CD4-positive, CD25-positive, alpha-beta regulatory T cell (primary cell): ENCODE data around the gene PPIAL4G. TPM values are rescaled to one million over a fixed set of nuclear protein-coding genes. Genes with fewer than 3 reads are reported as not detected.
"Not testable (repeated sequence)": the region's sequence is repeated elsewhere in the genome, so short reads cannot be mapped to it uniquely, and the experiment has no call there.

Experiments
- ATAC-seq, 2 donors: fragments of 150-1000 bp; cut with Tn5 transposase; one replicate each; pipeline ENCODE4 v1.10.0; 2021; ENCODE audit warnings: low read depth in 2 of 2, moderate number of reproducible peaks in 2 of 2, moderate library complexity in 1 of 2
- DNase-seq, 3 donors: peaks; one replicate each; pipeline versions ENCODE4 v3.0.0 to v3.0.0-alpha.2; 2012 to 2022; ENCODE audit warnings: mixed read lengths in 1 of 3
- H3K27ac ChIP-seq: one replicate; pipeline ENCODE4 v1.7.0; 2013; ENCODE audit warnings: mild to moderate bottlenecking, low read length; ENCODE audit not compliant: insufficient read depth, poor library complexity, severe bottlenecking
- H3K27me3 ChIP-seq: one replicate; pipeline ENCODE4 v1.7.0; 2013; ENCODE audit warnings: low read length; ENCODE audit not compliant: control insufficient read depth, insufficient read depth
- H3K36me3 ChIP-seq: one replicate; pipeline ENCODE4 v1.7.0; 2013; ENCODE audit warnings: mild to moderate bottlenecking, low read length, moderate library complexity; ENCODE audit not compliant: control insufficient read depth, insufficient read depth
- H3K4me1 ChIP-seq: 2 replicates; pipeline ENCODE4 v1.7.0; 2013; ENCODE audit warnings: mild to moderate bottlenecking, low read length; ENCODE audit not compliant: insufficient read depth, control insufficient read depth, poor library complexity, severe bottlenecking
- H3K4me3 ChIP-seq: one replicate; pipeline ENCODE4 v1.7.0; 2013; ENCODE audit warnings: low read depth, mild to moderate bottlenecking, low read length, moderate library complexity
- H3K9me3 ChIP-seq, 2 experiments: 1 replicate in 1 of 2; 2 replicates in 1 of 2; pipeline ENCODE4 v1.7.0; 2013; ENCODE audit warnings: low read length in 2 of 2, mild to moderate bottlenecking in 1 of 2, moderate library complexity in 1 of 2; ENCODE audit not compliant: control insufficient read depth in 2 of 2
- H3K27ac Mint-ChIP-seq, 3 donors: one replicate each; pipeline ENCODE4 v1.8.0; 2020 to 2022; ENCODE audit warnings: mild to moderate bottlenecking in 3 of 3, mixed read lengths in 3 of 3, moderate library complexity in 2 of 3
- H3K27me3 Mint-ChIP-seq: one replicate; pipeline ENCODE4 v1.8.0; 2022; ENCODE audit warnings: mild to moderate bottlenecking, mixed read lengths
- H3K36me3 Mint-ChIP-seq: one replicate; pipeline ENCODE4 v1.8.0; 2020; ENCODE audit warnings: mixed read lengths
- H3K4me1 Mint-ChIP-seq, 4 donors: one replicate each; pipeline ENCODE4 v1.8.0; 2020 to 2022; ENCODE audit warnings: mixed read lengths in 4 of 4, mild to moderate bottlenecking in 1 of 4
- H3K4me3 Mint-ChIP-seq, 4 donors: one replicate each; pipeline ENCODE4 v1.8.0; 2020 to 2022; ENCODE audit warnings: mild to moderate bottlenecking in 4 of 4, mixed read lengths in 4 of 4, moderate library complexity in 3 of 4
- H3K9me3 Mint-ChIP-seq, 7 donors: one replicate each; pipeline ENCODE4 v1.8.0; 2020 to 2022; ENCODE audit warnings: mixed read lengths in 7 of 7, mild to moderate bottlenecking in 3 of 7, moderate library complexity in 2 of 7
- polyA plus RNA-seq, 4 donors: library from polyadenylated mRNA; unstranded; fragments of 300-500 nt; fragmentation: Illumina TruSeq; gene quantifications; one replicate each; pipeline ENCODE4 v1.2.3, GENCODE V29; 2021
- total RNA-seq: library from RNA; stranded (reverse); gene quantifications from one replicate; pipeline ENCODE4 v1.2.3, GENCODE V29; 2022

The PPIAL4G gene
- total and polyA plus RNA-seq, 5 donors from 2014 or later: 0.20 TPM; not detected in 4

DNA sequence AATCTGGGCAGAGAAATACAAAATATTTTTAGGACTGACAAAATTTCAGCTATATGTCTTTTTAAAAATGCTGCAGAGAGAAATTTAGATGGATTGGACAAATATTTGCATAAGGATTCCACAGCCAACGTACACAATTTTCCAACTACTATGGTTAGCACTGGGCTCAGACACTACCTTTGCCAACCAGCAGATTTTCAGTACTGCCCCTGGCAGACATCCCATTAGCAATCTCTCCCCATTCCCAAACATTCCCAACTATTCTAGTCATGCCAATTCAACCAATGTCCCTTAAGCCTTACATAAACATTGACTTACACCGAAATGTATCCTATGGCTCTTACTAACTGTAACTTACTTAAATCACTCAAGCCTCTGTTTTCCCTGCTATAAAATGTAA is 30.3 kb downstream of the PPIAL4G start:
- not testable (repeated sequence) for ATAC-seq, H3K27ac ChIP-seq, H3K4me1 Mint-ChIP-seq, H3K4me3 Mint-ChIP-seq, H3K36me3 ChIP-seq, H3K4me3 ChIP-seq, H3K27me3 ChIP-seq, H3K4me1 ChIP-seq, H3K9me3 ChIP-seq, H3K36me3 Mint-ChIP-seq, H3K9me3 Mint-ChIP-seq, H3K27me3 Mint-ChIP-seq, DNase-seq
- peak overlapping the region in 1 of 3 donors; percentile 74 for H3K27ac Mint-ChIP-seq

DNA sequence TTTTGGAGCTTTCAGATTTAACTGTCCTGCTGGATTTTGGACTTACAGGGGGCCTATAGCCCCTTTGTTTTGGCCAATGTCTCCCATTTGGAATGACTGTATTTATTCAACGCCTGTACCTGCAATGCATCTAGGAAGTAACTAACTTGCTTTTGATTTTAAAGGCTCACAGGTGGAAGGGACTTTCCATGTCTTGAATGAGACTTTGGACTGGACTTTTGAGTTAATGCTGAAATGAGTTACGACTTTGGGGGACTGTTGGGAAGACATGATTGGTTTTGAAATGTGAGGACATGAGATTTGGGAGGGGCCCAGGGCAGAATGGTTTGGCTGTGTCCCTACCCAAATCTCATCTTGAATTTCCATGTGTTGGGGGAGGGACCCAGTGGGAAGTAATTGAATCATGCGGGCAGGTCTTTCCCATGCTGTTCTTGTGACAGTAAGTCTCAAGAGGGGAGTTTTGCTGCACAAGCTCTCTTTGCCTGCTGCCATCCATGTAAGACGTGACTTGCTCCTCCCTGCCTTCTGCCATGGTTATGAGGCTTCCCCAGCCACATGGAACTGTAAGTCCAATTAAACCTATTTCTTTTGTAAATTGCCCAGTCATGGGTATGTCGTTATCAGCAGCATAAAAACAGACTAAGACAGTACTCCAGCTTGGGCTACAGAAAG is 43.3 kb downstream of the PPIAL4G start:
- H3K36me3 Mint-ChIP-seq, H3K9me3 ChIP-seq, DNase-seq, H3K9me3 Mint-ChIP-seq, H3K36me3 ChIP-seq, H3K4me1 ChIP-seq, H3K4me3 ChIP-seq, H3K27me3 Mint-ChIP-seq, H3K27ac ChIP-seq, ATAC-seq, H3K27me3 ChIP-seq, H3K4me3 Mint-ChIP-seq: not testable (repeated sequence)
- H3K27ac Mint-ChIP-seq: peak overlapping the region; percentile 14 to 67 (median 64)
- peaks cover 0 to 34% (median 26%) of the 10 kb centered on the region in 4 donors for H3K4me1 Mint-ChIP-seq

DNA sequence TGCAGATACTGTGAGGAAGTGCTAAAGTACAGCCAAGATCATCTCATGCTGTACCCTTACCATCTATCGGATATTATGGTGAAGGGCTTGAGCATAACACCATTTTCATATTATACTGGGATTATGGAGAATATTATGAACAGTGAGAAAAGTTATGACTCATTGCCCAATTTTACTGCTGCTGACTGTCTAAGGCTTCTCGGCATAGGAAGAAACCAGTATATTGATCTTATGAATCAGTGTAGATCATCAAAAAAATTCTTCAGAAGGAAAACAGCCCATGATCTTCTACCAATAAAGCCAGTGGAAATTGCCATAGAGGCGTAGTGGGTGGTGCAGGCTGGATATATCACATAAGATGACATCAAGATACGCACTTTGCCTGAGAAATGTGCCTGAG is 47.7 kb downstream of the PPIAL4G start:
- Mint-ChIP-seq H3K27me3 (no peaks in the 10 kb centered on the region), H3K36me3 (peaks cover 13% of the 10 kb centered on the region), H3K27ac (peak overlapping the region in 1 of 3 donors; percentile 49), H3K4me1 (peaks cover 6 to 49% (median 31%) of the 10 kb centered on the region in 4 donors), H3K4me3 (no peak overlapping the region), H3K9me3 (peaks cover 0 to 3% (median 0%) of the 10 kb centered on the region in 7 donors)
- no peak for ATAC-seq
- Histone ChIP-seq H3K36me3 (peaks cover 11% of the 10 kb centered on the region), H3K27ac (no peak overlapping the region), H3K9me3 (no peaks in the 10 kb centered on the region), H3K4me1 (no peaks in the 10 kb centered on the region), H3K4me3 (no peak overlapping the region), H3K27me3 (no peaks in the 10 kb centered on the region)
- no peak for DNase-seq

DNA sequence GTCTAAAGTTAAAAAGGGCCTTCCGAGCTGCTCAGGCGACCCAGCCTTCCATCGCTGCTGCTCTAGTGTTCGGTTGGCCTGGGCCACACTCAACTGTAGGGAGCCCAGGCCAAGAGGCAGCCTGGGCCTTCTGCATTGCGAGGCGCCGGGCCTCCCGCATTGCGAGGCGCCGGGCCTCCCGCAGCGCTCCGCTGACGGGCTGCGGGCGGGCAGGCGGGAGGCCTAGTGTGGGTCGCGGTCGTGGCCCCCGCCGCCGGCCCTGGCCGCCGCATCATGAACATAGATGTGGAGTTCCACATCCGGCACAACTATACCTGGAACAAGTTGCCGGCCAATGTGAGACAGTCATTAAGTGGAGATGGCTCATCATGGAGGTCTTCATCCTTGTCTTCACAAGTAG is 48.3 kb downstream of the PPIAL4G start:
- no peaks in the 10 kb centered on the region for H3K27me3 ChIP-seq
- Mint-ChIP-seq H3K27ac (peak overlapping the region in 1 of 3 donors; percentile 49), H3K9me3 (peaks cover 0 to 3% (median 0%) of the 10 kb centered on the region in 7 donors), H3K36me3 (peaks cover 18% of the 10 kb centered on the region), H3K4me3 (no peak overlapping the region), H3K4me1 (peaks cover 6 to 50% (median 31%) of the 10 kb centered on the region in 4 donors), H3K27me3 (no peaks in the 10 kb centered on the region)
- no peak overlapping the region for H3K27ac ChIP-seq
- H3K9me3 ChIP-seq: no peaks in the 10 kb centered on the region
- peaks cover 11% of the 10 kb centered on the region for H3K36me3 ChIP-seq
- DNase-seq (no peak), ATAC-seq (no peak)
- H3K4me1 ChIP-seq: no peaks in the 10 kb centered on the region
- H3K4me3 ChIP-seq: no peak overlapping the region

DNA sequence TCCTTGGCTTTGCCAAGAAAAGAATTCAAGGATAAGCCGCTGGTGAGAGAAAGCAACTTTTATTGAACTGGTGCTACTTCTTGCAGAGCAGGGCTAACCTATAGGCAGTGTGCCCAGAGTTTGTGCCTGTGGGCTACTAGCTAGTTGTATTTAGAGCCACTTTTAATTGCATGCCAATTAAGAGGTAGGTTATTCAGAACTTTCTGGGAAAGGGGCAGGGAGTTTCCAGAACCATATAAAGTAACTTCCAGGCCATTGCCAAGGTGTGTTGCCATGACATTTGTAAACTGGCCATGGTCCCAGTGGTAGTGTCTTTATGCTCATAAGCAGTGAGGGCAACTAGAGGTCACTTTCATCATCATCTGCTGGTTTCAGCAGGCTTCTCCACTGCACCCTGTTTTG is 50.2 kb downstream of the PPIAL4G start:
- not testable (repeated sequence) for H3K27ac Mint-ChIP-seq, H3K4me1 ChIP-seq, H3K27me3 Mint-ChIP-seq, DNase-seq, H3K9me3 Mint-ChIP-seq, H3K27ac ChIP-seq, H3K4me3 Mint-ChIP-seq, ATAC-seq, H3K27me3 ChIP-seq, H3K4me3 ChIP-seq, H3K9me3 ChIP-seq
- peaks cover 35% of the 10 kb centered on the region for H3K36me3 Mint-ChIP-seq
- H3K36me3 ChIP-seq: peaks cover 19% of the 10 kb centered on the region
- H3K4me1 Mint-ChIP-seq: peaks cover 6 to 38% (median 23%) of the 10 kb centered on the region in 4 donors

Other genes starting within 250 kb of the PPIAL4G start
- gene NBPF14, start 112.7 kb upstream of the PPIAL4G start, total RNA-seq: 30.6 TPM
- 10 to 100 TPM in 2 of 4 donors, 1 to 10 TPM in 2; 4.3 to 11.4 (median 10.1) TPM for gene NBPF14, start 112.7 kb upstream of the PPIAL4G start, polyA plus RNA-seq